SU-DHL-6 (cell line): Measurements from ENCODE around the gene MYDGF.
"Not testable (repeated sequence)": the region's sequence is repeated elsewhere in the genome, so short reads cannot be mapped to it uniquely, and the experiment has no call there.

Source experiments
- H2AFZ ChIP-seq: fragments of 200-600 bp; sonication (generic); 2 replicates; pipeline ENCODE4 v1.6.1; 2014; ENCODE audit warnings: low read depth, mild to moderate bottlenecking, moderate library complexity, mixed read lengths, antibody characterized with exemption, low read length; ENCODE audit not compliant: severe bottlenecking
- H3F3A ChIP-seq: fragments of 200-600 bp; shearing (Covaris generic); 2 replicates; pipeline ENCODE4 v1.6.0; 2016; ENCODE audit warnings: antibody characterized with exemption, mild to moderate bottlenecking; ENCODE audit not compliant: insufficient read depth
- H3K27ac ChIP-seq: fragments of 200-600 bp; sonication (generic); 2 replicates; pipeline ENCODE4 v1.5.1; 2016; ENCODE audit warnings: low read depth, mild to moderate bottlenecking, low read length, moderate library complexity, mixed read lengths
- H3K27me3 ChIP-seq: fragments of 200-600 bp; sonication (generic), shearing (Covaris generic); 2 replicates; pipeline ENCODE4 v1.6.0; 2014; ENCODE audit warnings: mild to moderate bottlenecking, low read length
- H3K36me3 ChIP-seq: fragments of 200-600 bp; sonication (generic); 2 replicates; pipeline ENCODE4 v1.6.1; 2014; ENCODE audit warnings: mild to moderate bottlenecking, low read length, mixed read lengths
- H3K4me2 ChIP-seq: fragments of 300-600, 200-600 bp; shearing (Covaris generic), sonication (generic); 2 replicates; pipeline ENCODE4 v1.6.0; 2014; ENCODE audit warnings: low read length, low read depth, mild to moderate bottlenecking; ENCODE audit not compliant: poor library complexity, severe bottlenecking
- H3K4me3 ChIP-seq: fragments of 200-600 bp; sonication (generic); 2 replicates; pipeline ENCODE4 v1.5.1; 2014; ENCODE audit warnings: antibody characterized with exemption, low read length, mild to moderate bottlenecking, mixed read lengths; ENCODE audit not compliant: insufficient read depth, poor library complexity, severe bottlenecking
- H3K79me2 ChIP-seq: fragments of 200-600 bp; sonication (generic); 2 replicates; pipeline ENCODE4 v1.6.1; 2014; ENCODE audit warnings: mild to moderate bottlenecking, low read length, moderate library complexity; ENCODE audit not compliant: insufficient read depth
- H3K9ac ChIP-seq: fragments of 200-600 bp; sonication (generic); 2 replicates; pipeline ENCODE4 v1.7.0; 2014; ENCODE audit warnings: mild to moderate bottlenecking, low read length
- H3K9me2 ChIP-seq: fragments of 200-600 bp; sonication (generic); replicated peaks from 2 replicates; pipeline ENCODE4 v1.6.1; 2014; ENCODE audit warnings: low read length; ENCODE audit not compliant: insufficient read depth
- H3K9me3 ChIP-seq: fragments of 200-600 bp; sonication (generic); 2 replicates; pipeline ENCODE4 v1.6.1; 2014; ENCODE audit warnings: low read length, mixed read lengths; ENCODE audit not compliant: insufficient read depth
- H4K20me1 ChIP-seq: fragments of 200-600 bp; sonication (generic); 2 replicates; pipeline ENCODE4 v1.6.1; 2014; ENCODE audit warnings: low read depth, mild to moderate bottlenecking, antibody characterized with exemption, low read length, moderate library complexity, mixed read lengths
- EZH2phosphoT487 ChIP-seq: fragments of 200-600 bp; sonication (generic), shearing (Covaris generic); conservative IDR thresholded peaks from 2 replicates; pipeline ENCODE4 v1.6.1; 2018; ENCODE audit warnings: mild to moderate bottlenecking, antibody characterized with exemption, low read length, moderate library complexity, mixed read lengths
- TF ChIP-seq, protein P1 (sequence below): fragments of 200-600 bp; sonication (generic); IDR thresholded peaks from one replicate; pipeline ENCODE4 v1.5.1; 2017; ENCODE audit warnings: antibody characterized with exemption, mild to moderate bottlenecking, low read length, moderate library complexity; ENCODE audit not compliant: insufficient read depth, poor library complexity, severe bottlenecking

Gene MYDGF

GRCh38 chr19:4684312-4685095 lies 14.4 kb upstream of the MYDGF start:
- no peaks in the 10 kb centered on the region for H3K79me2 ChIP-seq
- no peak overlapping the region for H3K27ac ChIP-seq
- no peak for TF ChIP-seq EZH2phosphoT487
- TF ChIP-seq, protein P1, sequence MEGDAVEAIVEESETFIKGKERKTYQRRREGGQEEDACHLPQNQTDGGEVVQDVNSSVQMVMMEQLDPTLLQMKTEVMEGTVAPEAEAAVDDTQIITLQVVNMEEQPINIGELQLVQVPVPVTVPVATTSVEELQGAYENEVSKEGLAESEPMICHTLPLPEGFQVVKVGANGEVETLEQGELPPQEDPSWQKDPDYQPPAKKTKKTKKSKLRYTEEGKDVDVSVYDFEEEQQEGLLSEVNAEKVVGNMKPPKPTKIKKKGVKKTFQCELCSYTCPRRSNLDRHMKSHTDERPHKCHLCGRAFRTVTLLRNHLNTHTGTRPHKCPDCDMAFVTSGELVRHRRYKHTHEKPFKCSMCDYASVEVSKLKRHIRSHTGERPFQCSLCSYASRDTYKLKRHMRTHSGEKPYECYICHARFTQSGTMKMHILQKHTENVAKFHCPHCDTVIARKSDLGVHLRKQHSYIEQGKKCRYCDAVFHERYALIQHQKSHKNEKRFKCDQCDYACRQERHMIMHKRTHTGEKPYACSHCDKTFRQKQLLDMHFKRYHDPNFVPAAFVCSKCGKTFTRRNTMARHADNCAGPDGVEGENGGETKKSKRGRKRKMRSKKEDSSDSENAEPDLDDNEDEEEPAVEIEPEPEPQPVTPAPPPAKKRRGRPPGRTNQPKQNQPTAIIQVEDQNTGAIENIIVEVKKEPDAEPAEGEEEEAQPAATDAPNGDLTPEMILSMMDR: no peak
- H3K27me3 ChIP-seq: no peaks in the 10 kb centered on the region
- H3F3A ChIP-seq: no peaks in the 10 kb centered on the region
- no peaks in the 10 kb centered on the region for H3K9me2 ChIP-seq
- no peak overlapping the region for H2AFZ ChIP-seq
- no peaks in the 10 kb centered on the region for H4K20me1 ChIP-seq
- no peaks in the 10 kb centered on the region for H3K36me3 ChIP-seq
- H3K4me3 ChIP-seq: no peak overlapping the region
- H3K9me3 ChIP-seq: no peaks in the 10 kb centered on the region
- H3K4me2 ChIP-seq: no peak overlapping the region
- H3K9ac ChIP-seq: no peak overlapping the region

GRCh38 chr19:4682417-4683200 lies 12.5 kb upstream of the MYDGF start:
- Histone ChIP-seq H3K4me3 (no peak overlapping the region), H4K20me1 (no peaks in the 10 kb centered on the region), H3K36me3 (no peaks in the 10 kb centered on the region), H2AFZ (no peak overlapping the region), H3K4me2 (no peak overlapping the region), H3K9me2 (no peaks in the 10 kb centered on the region), H3K79me2 (no peaks in the 10 kb centered on the region), H3K9me3 (no peaks in the 10 kb centered on the region), H3K27me3 (no peaks in the 10 kb centered on the region), H3K9ac (no peak overlapping the region), H3F3A (no peaks in the 10 kb centered on the region), H3K27ac (no peak overlapping the region)
- TF ChIP-seq, protein P1: no peak
- TF ChIP-seq EZH2phosphoT487: no peak

DNA sequence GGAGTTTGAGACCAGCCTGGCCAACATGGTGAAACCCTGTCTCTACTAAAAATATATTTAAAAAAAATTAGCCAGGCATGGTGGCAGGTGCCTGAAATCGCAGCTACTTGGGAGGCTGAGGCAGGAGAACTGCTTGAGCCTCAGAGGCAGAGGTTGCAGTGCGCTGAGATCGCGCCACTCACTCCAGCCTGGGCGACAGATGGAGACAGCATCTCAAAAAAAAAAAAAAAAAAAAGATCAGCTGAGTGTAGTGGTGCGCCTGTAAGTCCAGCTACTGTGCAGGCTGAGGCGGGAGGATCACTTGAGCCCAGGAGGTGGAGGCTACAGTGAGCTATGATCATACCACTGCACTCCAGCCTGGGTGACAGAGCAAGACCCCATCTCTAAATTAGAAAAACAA lies 9.9 kb upstream of the MYDGF start:
- not testable (repeated sequence) for H3K9me2 ChIP-seq, H3F3A ChIP-seq, H3K27me3 ChIP-seq, H3K9me3 ChIP-seq, H3K4me2 ChIP-seq, H3K4me3 ChIP-seq, H3K36me3 ChIP-seq, H2AFZ ChIP-seq, H3K27ac ChIP-seq, H4K20me1 ChIP-seq, H3K79me2 ChIP-seq, H3K9ac ChIP-seq
